MM.1S (cell line): ENCODE data around the gene ADAMTS13.

Experiments
- CTCF ChIP-seq: fragments of 300-600 bp; sonication (generic); IDR thresholded peaks from 2 replicates; pipeline ENCODE4 v1.5.1; 2016; ENCODE audit warnings: antibody characterized with exemption, low read length, mixed read lengths
- EZH2 ChIP-seq: fragments of 300-600 bp; sonication (generic); optimal IDR thresholded peaks from 2 replicates; pipeline ENCODE3; 2017; ENCODE audit warnings: low read depth, mild to moderate bottlenecking, antibody characterized with exemption, low read length, mixed read lengths

DNA sequence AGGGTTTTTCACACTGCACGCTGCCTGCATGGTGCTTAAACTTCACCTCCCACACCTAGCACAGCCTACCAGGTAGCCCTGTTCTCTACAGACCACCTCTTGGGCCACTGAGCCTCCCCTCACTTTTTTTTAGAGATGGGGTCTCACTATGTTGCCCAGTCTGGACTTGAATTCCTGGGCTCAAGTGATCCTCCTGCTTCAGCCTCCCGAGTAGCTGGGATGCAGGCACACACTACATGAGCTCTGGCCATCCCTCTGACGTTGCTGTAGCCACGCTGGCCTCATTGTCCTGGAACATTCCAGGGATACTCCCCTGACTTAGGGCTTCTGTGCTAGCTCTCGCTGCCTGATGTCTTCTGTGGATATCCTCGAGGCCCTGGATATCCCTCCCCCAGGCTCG is 30.4 kb downstream of the ADAMTS13 start:
- TF ChIP-seq CTCF (no peak), EZH2 (no peak)
